GM18909 (cell line): ENCODE measurements around the gene RTTN.

Experiments used
- ATAC-seq: cut with Tn5 transposase; IDR thresholded peaks from one replicate; pipeline ENCODE4 v1.9.1; 2021; ENCODE audit warnings: mild to moderate bottlenecking; ENCODE audit not compliant: unreplicated experiment, poor library complexity

Gene RTTN

GRCh38 chr18:69954719-69955480, 250.6 kb downstream of the RTTN start:
- ATAC-seq: no peak

- ATAC-seq: no peak
These were observed 252.3 kb downstream of the RTTN start for GRCh38 chr18:69953191-69953590.
